GM19025 (cell line): ENCODE measurements around the gene IFNGR1.
"Not testable (repeated sequence)": the region's sequence is repeated elsewhere in the genome, so short reads cannot be mapped to it uniquely, and the experiment has no call there.

Experiments
- ATAC-seq: cut with Tn5 transposase; IDR thresholded peaks from one replicate; pipeline ENCODE4 v1.9.1; 2021; ENCODE audit warnings: mild to moderate bottlenecking, low read depth, moderate library complexity; ENCODE audit not compliant: unreplicated experiment

Gene IFNGR1

GRCh38 chr6:137236581-137237355 lies 17.6 kb upstream of the IFNGR1 start:
- ATAC-seq = no peak

- ATAC-seq = no peak
These were observed 16.5 kb upstream of the IFNGR1 start for GRCh38 chr6:137235686-137236085.

GRCh38 chr6:137233911-137234863 lies 15.0 kb upstream of the IFNGR1 start:
- no peak for ATAC-seq

- ATAC-seq = no peak
These were observed 12.7 kb upstream of the IFNGR1 start for GRCh38 chr6:137231895-137232294.

- no peak for ATAC-seq
These were observed 11.9 kb upstream of the IFNGR1 start for GRCh38 chr6:137230956-137231555.

- ATAC-seq = no peak
These were observed 11.4 kb upstream of the IFNGR1 start for GRCh38 chr6:137230547-137230946.

- no peak for ATAC-seq
These were observed 10.0 kb upstream of the IFNGR1 start for GRCh38 chr6:137229075-137229759.

GRCh38 chr6:137227871-137228302 lies 8.7 kb upstream of the IFNGR1 start:
- peak; percentile 61 for ATAC-seq

- no peak for ATAC-seq
These were observed 7.5 kb upstream of the IFNGR1 start for GRCh38 chr6:137226697-137227096.

GRCh38 chr6:137224799-137225198 lies 5.6 kb upstream of the IFNGR1 start:
- no peak for ATAC-seq

GRCh38 chr6:137223370-137224131 lies 4.4 kb upstream of the IFNGR1 start:
- no peak for ATAC-seq

- ATAC-seq = no peak
These were observed 3.2 kb upstream of the IFNGR1 start for GRCh38 chr6:137222381-137222780.

GRCh38 chr6:137219664-137220252 lies 573 bp upstream of the IFNGR1 start:
- no peak for ATAC-seq

GRCh38 chr6:137218473-137218916 lies 690 bp downstream of the IFNGR1 start:
- no peak for ATAC-seq

GRCh38 chr6:137217801-137218472 lies 1.2 kb downstream of the IFNGR1 start:
- ATAC-seq = no peak

GRCh38 chr6:137216875-137217553 lies 2.2 kb downstream of the IFNGR1 start:
- ATAC-seq = no peak

- no peak for ATAC-seq
These were observed 3.1 kb downstream of the IFNGR1 start for GRCh38 chr6:137216106-137216505.

GRCh38 chr6:137215630-137216029 lies 3.6 kb downstream of the IFNGR1 start:
- not testable (repeated sequence) for ATAC-seq
